Sigmoid colon (tissue), 7 donors: ENCODE measurements around the gene QRFP. TPM values are rescaled to one million over a fixed set of nuclear protein-coding genes. Genes with fewer than 3 reads are reported as not detected.
A peak's percentile ranks its signal among the peaks of the same experiment; 100 is the strongest.
"Not testable (repeated sequence)": the region's sequence is repeated elsewhere in the genome, so short reads cannot be mapped to it uniquely, and the experiment has no call there.

Experiments
- DNase-seq: peaks from one replicate; pipeline ENCODE4 v3.0.0-alpha.2; 2019
- H3K27ac ChIP-seq, 4 donors: fragments of 200-600 bp; sonication (generic); one replicate each; pipeline ENCODE4 v1.5.1; 2016 to 2019; ENCODE audit warnings: mild to moderate bottlenecking in 1 of 4
- H3K27me3 ChIP-seq, 3 donors: fragments of 200-600 bp; sonication (generic); one replicate each; pipeline ENCODE4 v1.5.1; 2019; ENCODE audit warnings: mild to moderate bottlenecking in 1 of 3
- H3K36me3 ChIP-seq, 4 donors: fragments of 200-600 bp; sonication (generic); one replicate each; pipeline ENCODE4 v1.5.1; 2016 to 2019
- H3K4me1 ChIP-seq, 4 donors: fragments of 200-600 bp; sonication (generic); one replicate each; pipeline ENCODE4 v1.5.1; 2017 to 2019
- H3K4me3 ChIP-seq, 4 donors: fragments of 200-600 bp; sonication (generic); one replicate each; pipeline ENCODE4 v1.5.1; 2017 to 2019; ENCODE audit warnings: mild to moderate bottlenecking in 2 of 4, moderate library complexity in 1 of 4
- H3K9me3 ChIP-seq, 4 donors: fragments of 200-600 bp in 3 of 4; sonication (generic) in 3 of 4; one replicate each; pipeline versions ENCODE4 v1.5.1 to v1.6.1; 2013 to 2019
- CTCF ChIP-seq, 4 experiments: fragments of 450-650 bp in 3 of 4; fragments of 200-600 bp in 1 of 4; IDR thresholded peaks; one replicate each; pipeline ENCODE4 v1.5.1; 2016 to 2019; ENCODE audit warnings: antibody characterized with exemption in 4 of 4, mild to moderate bottlenecking in 3 of 4, moderate library complexity in 2 of 4
- EP300 ChIP-seq, 4 donors: sonication (generic); formaldehyde crosslinking; IDR thresholded peaks; one replicate each; pipeline ENCODE4 v1.6.1; 2017; ENCODE audit warnings: antibody characterized with exemption in 4 of 4
- POLR2A ChIP-seq, 2 donors: fragments of 450-650 bp; IDR thresholded peaks; one replicate each; pipeline ENCODE4 v1.6.1; 2016; ENCODE audit warnings: antibody characterized with exemption in 2 of 2, mild to moderate bottlenecking in 2 of 2, moderate library complexity in 2 of 2
- POLR2AphosphoS5 ChIP-seq, 4 donors: sonication (generic); formaldehyde crosslinking; IDR thresholded peaks; one replicate each; pipeline ENCODE4 v1.6.1; 2017; ENCODE audit warnings: antibody characterized with exemption in 4 of 4
- WGBS, 2 donors: extraction: QIAGEN DNeasy Blood & Tissue Kit; methylation state at CpG; one replicate each; pipeline ENCODE4 v1.1.7; 2013; 5-methylcytosine and 5-hydroxymethylcytosine counted together
- intact Hi-C: fragments of 100-400 bp; cut with DNase I; formaldehyde crosslinking; loops from one replicate; pipeline ENCODE4 v1.15.1; 2023
- polyA plus RNA-seq, 3 donors: library from polyadenylated mRNA; stranded (reverse); fragments of 200-250 nt; gene quantifications; one replicate each; pipeline ENCODE4 v1.2.3, GENCODE V29; 2013
- total RNA-seq, 4 donors: library from RNA; depleted of rRNA; stranded (reverse); fragments of >200 nt; gene quantifications; one replicate each; pipeline ENCODE4 v1.1.0, GENCODE V29; 2016
- donor health status: healthy with polysubstance abuse.
- donor health status: Bipolar disorder and iron deficiency.
- donor health status: healthy.

QRFP gene
- total and polyA plus RNA-seq, 7 donors: 0.20 TPM; not detected in 6

DNA sequence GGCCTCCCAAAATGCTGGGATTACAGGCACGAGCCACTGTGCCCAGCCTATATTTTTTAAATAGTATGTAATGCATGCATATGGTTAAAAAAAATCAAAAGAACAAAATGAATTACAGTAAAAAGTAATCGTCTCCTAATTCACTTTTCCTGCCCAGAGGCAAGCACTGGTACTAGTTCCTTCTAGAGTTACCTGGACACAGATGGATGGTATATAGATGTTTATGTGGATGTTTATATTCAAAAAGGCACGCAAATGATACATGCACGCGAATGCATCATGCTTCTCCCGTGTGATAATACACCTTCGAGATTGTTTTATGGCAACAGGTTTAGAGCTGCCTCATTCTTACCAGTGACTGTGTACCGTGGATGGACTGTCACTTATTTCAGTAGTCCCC, 40.1 kb downstream of the QRFP start:
- Histone ChIP-seq H3K4me1 (peaks cover 0 to 84% (median 79%) of the 10 kb centered on the region in 4 donors), H3K27ac (peak overlapping the region in 3 of 4 donors; percentile 85 to 95 (median 89)), H3K9me3 (no peaks in the 10 kb centered on the region), H3K4me3 (no peak overlapping the region), H3K36me3 (peaks cover 17 to 49% (median 29%) of the 10 kb centered on the region in 4 donors), H3K27me3 (no peaks in the 10 kb centered on the region)
- intact Hi-C loops: no loop called here
- 57 to 84% methylated on average over 8 of the region's 8 CpGs for WGBS, 2 donors
- DNase-seq: no peak
- TF ChIP-seq POLR2A (IDR thresholded peaks at IDR 0.05) (no peak), POLR2AphosphoS5 (IDR thresholded peaks at IDR 0.05) (no peak), CTCF (IDR thresholded peaks at IDR 0.05) (no peak), EP300 (IDR thresholded peaks at IDR 0.05) (no peak)

GRCh38 chr9:130854835-130855234, 41.8 kb downstream of the QRFP start:
- Histone ChIP-seq H3K27me3 (no peaks in the 10 kb centered on the region), H3K36me3 (peaks cover 17 to 44% (median 29%) of the 10 kb centered on the region in 4 donors), H3K4me3 (no peak overlapping the region), H3K9me3 (no peaks in the 10 kb centered on the region), H3K4me1 (peaks cover 0 to 84% (median 77%) of the 10 kb centered on the region in 4 donors), H3K27ac (peak overlapping the region in 3 of 4 donors; percentile 5 to 95 (median 89))
- 93 to 96% methylated on average over 9 of the region's 9 CpGs for WGBS, 2 donors
- peak; percentile 44 for DNase-seq
- intact Hi-C loops: no loop called here
- TF ChIP-seq POLR2AphosphoS5 (IDR thresholded peaks at IDR 0.05): no peak
- TF ChIP-seq EP300 (IDR thresholded peaks at IDR 0.05): no peak
- no peak for TF ChIP-seq CTCF (IDR thresholded peaks at IDR 0.05)
- TF ChIP-seq POLR2A (IDR thresholded peaks at IDR 0.05): no peak

- 79 to 83% methylated on average over 8 of the region's 8 CpGs for WGBS, 2 donors
These were observed 42.5 kb downstream of the QRFP start for GRCh38 chr9:130854092-130854491.

GRCh38 chr9:130852801-130853200, 43.8 kb downstream of the QRFP start:
- WGBS, 2 donors: 89% methylated on average over 7 of the region's 7 CpGs
- Histone ChIP-seq H3K36me3 (peaks cover 17 to 39% (median 29%) of the 10 kb centered on the region in 4 donors), H3K9me3 (no peaks in the 10 kb centered on the region), H3K4me1 (peaks cover 0 to 84% (median 76%) of the 10 kb centered on the region in 4 donors), H3K27ac (peak overlapping the region; percentile 89 to 95 (median 93)), H3K4me3 (no peak overlapping the region), H3K27me3 (no peaks in the 10 kb centered on the region)
- DNase-seq: peak; percentile 63
- intact Hi-C loops: no loop called here
- TF ChIP-seq POLR2A (IDR thresholded peaks at IDR 0.05) (no peak), EP300 (IDR thresholded peaks at IDR 0.05) (no peak), CTCF (IDR thresholded peaks at IDR 0.05) (no peak), POLR2AphosphoS5 (IDR thresholded peaks at IDR 0.05) (no peak)

More at GRCh38 chr9:130854092-130854491, 42.5 kb downstream of the QRFP start:
- TF ChIP-seq POLR2A (IDR thresholded peaks at IDR 0.05) (no peak), CTCF (IDR thresholded peaks at IDR 0.05) (no peak), EP300 (IDR thresholded peaks at IDR 0.05) (no peak), POLR2AphosphoS5 (IDR thresholded peaks at IDR 0.05) (no peak)
- Histone ChIP-seq H3K27ac (peak overlapping the region; percentile 38 to 95 (median 92)), H3K4me1 (peaks cover 0 to 84% (median 77%) of the 10 kb centered on the region in 4 donors), H3K36me3 (peaks cover 17 to 42% (median 29%) of the 10 kb centered on the region in 4 donors), H3K27me3 (no peaks in the 10 kb centered on the region), H3K9me3 (no peaks in the 10 kb centered on the region), H3K4me3 (no peak overlapping the region)
- DNase-seq: peak; percentile 35
- intact Hi-C loops: no loop called here

- H3K4me1 ChIP-seq: peaks cover 0 to 96% (median 91%) of the 10 kb centered on the region in 4 donors
These were observed 47.3 kb downstream of the QRFP start for GRCh38 chr9:130849356-130849755.

DNA sequence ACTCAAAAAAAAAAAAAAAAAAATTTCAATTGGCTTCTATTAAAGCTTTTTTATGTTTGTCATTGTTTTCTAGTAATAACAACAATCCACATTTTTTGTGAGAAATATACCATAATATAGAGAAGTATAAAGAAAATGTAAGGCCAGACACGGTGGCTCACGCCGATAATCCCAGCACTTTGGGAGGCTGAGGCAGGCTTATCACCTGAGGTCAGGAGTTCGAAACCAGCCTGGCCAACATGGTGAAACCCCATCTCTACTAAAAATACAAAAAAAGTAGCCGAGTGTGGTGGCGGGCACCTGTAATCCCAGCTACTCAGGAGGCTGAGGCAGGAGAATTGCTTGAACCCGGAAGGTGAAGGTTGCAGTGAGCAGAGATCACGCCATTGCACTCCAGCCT, 48.1 kb downstream of the QRFP start:
- DNase-seq, H3K4me3 ChIP-seq, intact Hi-C loops, H3K9me3 ChIP-seq, H3K36me3 ChIP-seq, H3K27me3 ChIP-seq: not testable (repeated sequence)
- peaks cover 0 to 96% (median 91%) of the 10 kb centered on the region in 4 donors for H3K4me1 ChIP-seq
- 96 to 98% methylated on average over 8 of the region's 8 CpGs for WGBS, 2 donors
- peak overlapping the region; percentile 89 to 95 (median 93) for H3K27ac ChIP-seq

More at GRCh38 chr9:130849356-130849755, 47.3 kb downstream of the QRFP start:
- 89 to 93% methylated on average over 9 of the region's 9 CpGs for WGBS, 2 donors
- H3K27me3 ChIP-seq: no peaks in the 10 kb centered on the region
- H3K36me3 ChIP-seq: peaks cover 0 to 5% (median 3%) of the 10 kb centered on the region in 4 donors
- no peak overlapping the region for H3K4me3 ChIP-seq
- H3K9me3 ChIP-seq: no peaks in the 10 kb centered on the region
- TF ChIP-seq EP300 (IDR thresholded peaks at IDR 0.05) (no peak), POLR2A (IDR thresholded peaks at IDR 0.05) (no peak), POLR2AphosphoS5 (IDR thresholded peaks at IDR 0.05) (no peak), CTCF (IDR thresholded peaks at IDR 0.05) (no peak)
- intact Hi-C loops: no loop called here
- DNase-seq: no peak
- H3K27ac ChIP-seq: peak overlapping the region; percentile 89 to 95 (median 93)
